H1 (cell line): ENCODE data around the gene NPL. TPM values are rescaled to one million over a fixed set of nuclear protein-coding genes. Genes with fewer than 3 reads are reported as not detected.

Source experiments
- CTCF ChIA-PET: fragments of 300-600 bp; sonication (Branson Sonifier 250); formaldehyde crosslinking; loops from one replicate; lab custom pipeline; 2021; ENCODE audit not compliant: partially characterized antibody; lab: Charles Lee
- POLR2A ChIA-PET: fragments of 300-600 bp; sonication (Branson Sonifier 250); formaldehyde crosslinking; loops from one replicate; lab custom pipeline; 2021; ENCODE audit warnings: inconsistent platforms; ENCODE audit not compliant: partially characterized antibody; lab: Charles Lee
- DNase-seq, 2 experiments: peaks; one replicate each; pipeline versions ENCODE4 v3.0.0 to v3.0.0-alpha.2; 2010 to 2022; ENCODE audit warnings: low spot score in 2 of 2, low read depth in 1 of 2, mixed read lengths in 1 of 2
- FAIRE-seq: peaks from 2 replicates; lab custom pipeline; 2011; peaks lifted over from hg19 to GRCh38; lab: Jason Lieb, UNC
- H2AFZ ChIP-seq: 2 replicates; pipeline ENCODE4 v1.8.1; 2012; ENCODE audit warnings: low read length, inconsistent platforms
- H2AK5ac ChIP-seq: 2 replicates; pipeline ENCODE4 v1.6.1; 2013; ENCODE audit warnings: low read depth, low read length
- H2BK120ac ChIP-seq: replicated peaks from 2 replicates; pipeline ENCODE3; 2013; ENCODE audit warnings: low read depth, low read length, inconsistent platforms
- H2BK12ac ChIP-seq: 2 replicates; pipeline ENCODE4 v1.6.1; 2013; ENCODE audit warnings: low read depth, low read length
- H2BK15ac ChIP-seq: 2 replicates; pipeline ENCODE4 v1.6.1; 2013; ENCODE audit warnings: low read length
- H2BK20ac ChIP-seq: 2 replicates; pipeline ENCODE4 v1.6.1; 2013; ENCODE audit warnings: low read length
- H2BK5ac ChIP-seq: 2 replicates; pipeline ENCODE4 v1.6.1; 2013; ENCODE audit warnings: low read depth, low read length
- H3K14ac ChIP-seq: 2 replicates; pipeline ENCODE4 v1.6.1; 2013; ENCODE audit warnings: inconsistent platforms; ENCODE audit not compliant: insufficient read length
- H3K18ac ChIP-seq: 2 replicates; pipeline ENCODE4 v1.6.1; 2013; ENCODE audit warnings: low read length; ENCODE audit errors: extremely low read depth
- H3K23ac ChIP-seq: 2 replicates; pipeline ENCODE4 v1.6.1; 2013; ENCODE audit warnings: inconsistent platforms; ENCODE audit not compliant: insufficient read length
- H3K23me2 ChIP-seq: 2 replicates; pipeline ENCODE4 v1.6.1; 2013; ENCODE audit warnings: low read depth, low read length
- H3K27ac ChIP-seq: 2 replicates; pipeline ENCODE4 v1.6.1; 2011; ENCODE audit warnings: low read depth, low read length, inconsistent platforms
- H3K27me3 ChIP-seq, 4 experiments: replicated peaks in 1 of 4; 1 replicate in 1 of 4; 2 replicates in 3 of 4; pipeline versions ENCODE4 v1.6.1 to v1.8.1; 2011 to 2013; ENCODE audit warnings: low read length in 3 of 4, mild to moderate bottlenecking in 3 of 4, inconsistent platforms in 2 of 4, mixed read lengths in 2 of 4, moderate library complexity in 1 of 4; ENCODE audit not compliant: control insufficient read depth in 3 of 4, insufficient read depth in 3 of 4; ENCODE audit errors: extremely low read depth in 1 of 4
- H3K36me3 ChIP-seq, 4 experiments: 2 replicates each; pipeline versions ENCODE4 v1.6.1 to v1.8.1; 2011 to 2013; ENCODE audit warnings: mild to moderate bottlenecking in 4 of 4, low read length in 3 of 4, moderate library complexity in 2 of 4, control low read depth in 1 of 4, inconsistent platforms in 1 of 4; ENCODE audit not compliant: insufficient read depth in 4 of 4, control insufficient read depth in 2 of 4
- H3K4ac ChIP-seq: replicated peaks from 2 replicates; pipeline ENCODE3; 2013; ENCODE audit warnings: low read length, low read depth, mixed read lengths, inconsistent platforms; ENCODE audit not compliant: insufficient read length
- H3K4me1 ChIP-seq, 4 experiments: replicated peaks in 1 of 4; 1 replicate in 1 of 4; 2 replicates in 3 of 4; pipeline versions ENCODE4 v1.6.1 to v1.8.1; 2011 to 2013; ENCODE audit warnings: low read length in 3 of 4, inconsistent platforms in 2 of 4, mixed read lengths in 1 of 4; ENCODE audit not compliant: insufficient read depth in 4 of 4, control insufficient read depth in 3 of 4
- H3K4me2 ChIP-seq, 2 experiments: 2 replicates each; pipeline versions ENCODE4 v1.6.1 to v1.8.1; 2011 to 2013; ENCODE audit warnings: low read depth in 2 of 2, low read length in 2 of 2, control low read depth in 1 of 2, inconsistent platforms in 1 of 2, mild to moderate bottlenecking in 1 of 2; ENCODE audit not compliant: insufficient read depth in 1 of 2
- H3K4me3 ChIP-seq, 4 experiments: fragments of 200-600, 300-600 bp in 1 of 4; sonication (generic), shearing (Covaris generic), sonication (Bioruptor Twin) in 1 of 4; 2 replicates each; pipeline versions ENCODE4 v1.5.1 to v1.8.1; 2011 to 2016; ENCODE audit warnings: low read length in 4 of 4, low read depth in 3 of 4, control low read depth in 2 of 4, inconsistent platforms in 2 of 4, mild to moderate bottlenecking in 2 of 4, mixed read lengths in 1 of 4, moderate library complexity in 1 of 4; ENCODE audit not compliant: insufficient read depth in 2 of 4; ENCODE audit errors: extremely low read depth in 1 of 4
- H3K56ac ChIP-seq: replicated peaks from 2 replicates; pipeline ENCODE3; 2013; ENCODE audit warnings: low read depth, mild to moderate bottlenecking, mixed read lengths, low read length, inconsistent platforms; ENCODE audit not compliant: insufficient read length
- H3K79me1 ChIP-seq: 2 replicates; pipeline ENCODE4 v1.6.1; 2013; ENCODE audit warnings: low read depth, low read length, control low read depth
- H3K79me2 ChIP-seq, 2 experiments: 2 replicates each; pipeline versions ENCODE4 v1.6.1 to v1.8.1; 2012 to 2013; ENCODE audit warnings: low read length in 2 of 2, mild to moderate bottlenecking in 2 of 2, inconsistent platforms in 1 of 2; ENCODE audit not compliant: insufficient read depth in 2 of 2, control insufficient read depth in 1 of 2
- H3K9ac ChIP-seq, 4 experiments: replicated peaks in 1 of 4; 1 replicate in 1 of 4; 2 replicates in 3 of 4; pipeline versions ENCODE4 v1.6.1 to v1.8.1; 2011 to 2013; ENCODE audit warnings: low read depth in 3 of 4, low read length in 3 of 4, control low read depth in 2 of 4, mild to moderate bottlenecking in 2 of 4, moderate library complexity in 2 of 4, inconsistent platforms in 1 of 4; ENCODE audit errors: extremely low read depth in 1 of 4
- H3K9me3 ChIP-seq, 2 experiments: 2 replicates each; pipeline versions ENCODE4 v1.6.1 to v1.8.1; 2012 to 2013; ENCODE audit warnings: mild to moderate bottlenecking in 2 of 2, moderate library complexity in 2 of 2, control low read depth in 1 of 2, inconsistent platforms in 1 of 2, low read depth in 1 of 2, low read length in 1 of 2, mixed read lengths in 1 of 2; ENCODE audit not compliant: insufficient read depth in 2 of 2
- H4K20me1 ChIP-seq, 2 experiments: replicated peaks in 1 of 2; 2 replicates each; pipeline versions ENCODE3 to v1.8.1; 2011 to 2013; ENCODE audit warnings: inconsistent platforms in 2 of 2, low read length in 2 of 2, mild to moderate bottlenecking in 1 of 2; ENCODE audit not compliant: insufficient read depth in 2 of 2, control insufficient read depth in 1 of 2
- H4K5ac ChIP-seq: 2 replicates; pipeline ENCODE4 v1.6.1; 2013; ENCODE audit warnings: low read length, low read depth, mixed read lengths, inconsistent platforms; ENCODE audit not compliant: insufficient read length
- H4K8ac ChIP-seq: 2 replicates; pipeline ENCODE4 v1.8.0; 2013; ENCODE audit warnings: mild to moderate bottlenecking, moderate library complexity, low read length, inconsistent platforms; ENCODE audit not compliant: insufficient read depth; ENCODE audit errors: extremely low read depth
- H4K91ac ChIP-seq: replicated peaks from 2 replicates; pipeline ENCODE3; 2013; ENCODE audit warnings: low read length, mixed read lengths, inconsistent platforms; ENCODE audit not compliant: insufficient read length
- YY1 ChIP-seq: IDR thresholded peaks from 2 replicates; pipeline ENCODE4 v1.6.1; 2011; ENCODE audit warnings: low read depth, mild to moderate bottlenecking, low read length
- WGBS, 2 experiments: shearing (Covaris generic) in 1 of 2; methylation state at CpG; one replicate each; pipeline versions ENCODE4 v1.1.6 to v1.1.7; 2013 to 2015; ENCODE audit warnings: low lambda C conversion rate in 2 of 2, mixed read lengths in 2 of 2, inconsistent platforms in 1 of 2, low coverage in 1 of 2, missing lambda C conversion rate in 1 of 2; ENCODE audit not compliant: insufficient replicate concordance in 2 of 2, insufficient coverage in 1 of 2, insufficient read length in 1 of 2; ENCODE audit errors: extremely low coverage in 1 of 2, missing lambda C conversion rate in 1 of 2; 5-methylcytosine and 5-hydroxymethylcytosine counted together
- polyA plus RNA-seq, 7 experiments: library from polyadenylated mRNA; depleted of rRNA in 3 of 7; stranded (reverse) in 5 of 7; unstranded in 2 of 7; fragments of >200 nt in 5 of 7; fragments of 200-250 nt in 2 of 7; gene quantifications; 1 replicate in 5 of 7; 2 replicates in 1 of 7; 4 replicates in 1 of 7; pipeline versions ENCODE4 v1.2.1 to v1.2.3, GENCODE V29; 2011 to 2013; ENCODE audit warnings: missing spikeins in 2 of 7, mixed read lengths in 2 of 7
- total RNA-seq: library from RNA; stranded (reverse); fragmentation: NEBNext Ultra II Directional; extraction: Animal tissue kit (Norgen Biotek cat#: 25700); gene quantifications from 2 replicates; pipeline ENCODE4 v1.2.1, GENCODE V29; 2021

Gene NPL
- total and polyA plus RNA-seq, 2 of the 8 experiments (the other 6 are each of a cell fraction or from before 2014, with no cell fraction given): 2.2 to 4.4 TPM

DNA sequence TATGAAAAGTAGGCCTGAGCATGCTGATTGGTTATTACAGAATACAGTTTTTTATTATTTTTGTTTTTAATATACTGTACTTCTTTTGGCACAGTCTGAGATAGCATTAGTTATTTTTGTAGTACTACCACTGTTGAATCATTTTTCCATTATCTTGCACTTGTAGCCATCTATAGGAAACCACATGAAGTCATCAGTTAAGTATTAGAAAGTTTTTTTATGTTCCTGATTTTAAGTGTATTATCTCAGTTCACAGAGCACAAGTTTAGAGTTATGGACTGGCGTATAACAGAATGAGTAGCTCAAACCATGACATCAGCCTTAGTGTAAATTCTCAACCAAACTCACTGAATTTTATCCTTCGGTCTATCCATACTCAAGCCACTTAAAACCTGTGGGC, 72.4 kb downstream of the NPL start:
- Histone ChIP-seq H4K91ac (no peak overlapping the region), H3K9me3 (no peaks in the 10 kb centered on the region), H3K18ac (no peak overlapping the region), H2AFZ (no peak overlapping the region), H2BK5ac (no peak overlapping the region), H3K4me2 (no peak overlapping the region), H3K9ac (no peak overlapping the region), H2BK120ac (no peak overlapping the region), H3K4me3 (no peak overlapping the region), H4K8ac (no peak overlapping the region), H3K79me1 (no peaks in the 10 kb centered on the region), H3K4ac (no peak overlapping the region), H2BK20ac (no peak overlapping the region), H3K36me3 (peaks cover 45 to 100% (median 94%) of the 10 kb centered on the region in 4 experiments), H2BK12ac (no peak overlapping the region), H4K20me1 (peaks cover 2 to 4% of the 10 kb centered on the region in 2 experiments), H3K23ac (no peak overlapping the region), H3K23me2 (no peaks in the 10 kb centered on the region), H4K5ac (no peak overlapping the region), H3K56ac (no peak overlapping the region), H3K4me1 (no peaks in the 10 kb centered on the region), H3K79me2 (peaks cover 0 to 65% of the 10 kb centered on the region in 2 experiments; a peak in 3 of 4 replicates), H2AK5ac (no peak overlapping the region), H2BK15ac (no peak overlapping the region), H3K27me3 (no peaks in the 10 kb centered on the region), H3K14ac (no peak overlapping the region), H3K27ac (no peak overlapping the region)
- no peak for DNase-seq
- WGBS, 2 experiments: 97% methylated on average over 2 of the region's 2 CpGs; no CpG with 5 or more reads in 1 of the 2 experiments
- no peak for FAIRE-seq
- ChIA-PET POLR2A (interaction anchor here (1.3 to 8.2 kb wide), 7 partner anchors 9 to 22 kb away, joined by 4 to 93 read pairs (median 10); no protein-coding TSS in a partner anchor), CTCF (interaction anchor here (0.5 kb wide), 1 partner anchor 16 kb away, joined by 3 read pairs; no protein-coding TSS in a partner anchor)
- no peak for TF ChIP-seq YY1
